ENCODE results near the gene SPRTN.

DNA sequence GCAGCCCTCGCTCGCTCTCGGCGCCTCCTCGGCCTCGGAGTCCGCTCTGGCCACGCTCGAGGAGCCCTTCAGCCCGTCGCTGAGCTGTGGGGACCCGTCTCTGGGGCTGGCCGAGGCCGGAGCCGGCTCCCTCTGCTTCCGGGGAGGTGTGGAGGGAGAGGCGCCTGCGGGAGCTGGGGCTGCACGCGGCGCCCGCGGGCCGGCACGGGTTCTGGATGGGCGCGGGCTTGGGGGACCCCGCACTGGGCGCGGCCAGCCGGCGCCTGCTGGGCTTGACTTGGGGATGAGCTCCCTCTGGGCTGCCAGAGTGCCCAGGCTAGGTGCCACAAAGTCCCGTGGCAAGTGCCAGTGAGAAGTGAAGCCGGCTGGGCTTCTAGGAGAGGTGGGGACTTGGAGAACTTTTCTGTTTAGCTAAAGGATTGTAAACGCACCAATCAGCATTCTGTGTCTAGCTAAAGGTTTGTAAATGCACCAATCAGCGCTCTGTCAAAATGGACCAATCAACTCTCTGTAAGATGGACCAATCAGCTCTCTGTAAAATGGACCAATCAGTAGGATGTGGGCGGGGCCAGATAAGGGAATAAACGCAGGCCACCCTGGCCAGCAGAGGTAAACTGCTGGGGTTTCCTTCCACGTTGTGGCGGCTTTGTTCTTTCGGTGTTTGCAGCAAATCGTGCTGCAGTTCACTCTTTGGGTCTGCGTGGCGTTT is 20.6 kb upstream of the SPRTN start:
- TF ChIP-seq, protein P1, sequence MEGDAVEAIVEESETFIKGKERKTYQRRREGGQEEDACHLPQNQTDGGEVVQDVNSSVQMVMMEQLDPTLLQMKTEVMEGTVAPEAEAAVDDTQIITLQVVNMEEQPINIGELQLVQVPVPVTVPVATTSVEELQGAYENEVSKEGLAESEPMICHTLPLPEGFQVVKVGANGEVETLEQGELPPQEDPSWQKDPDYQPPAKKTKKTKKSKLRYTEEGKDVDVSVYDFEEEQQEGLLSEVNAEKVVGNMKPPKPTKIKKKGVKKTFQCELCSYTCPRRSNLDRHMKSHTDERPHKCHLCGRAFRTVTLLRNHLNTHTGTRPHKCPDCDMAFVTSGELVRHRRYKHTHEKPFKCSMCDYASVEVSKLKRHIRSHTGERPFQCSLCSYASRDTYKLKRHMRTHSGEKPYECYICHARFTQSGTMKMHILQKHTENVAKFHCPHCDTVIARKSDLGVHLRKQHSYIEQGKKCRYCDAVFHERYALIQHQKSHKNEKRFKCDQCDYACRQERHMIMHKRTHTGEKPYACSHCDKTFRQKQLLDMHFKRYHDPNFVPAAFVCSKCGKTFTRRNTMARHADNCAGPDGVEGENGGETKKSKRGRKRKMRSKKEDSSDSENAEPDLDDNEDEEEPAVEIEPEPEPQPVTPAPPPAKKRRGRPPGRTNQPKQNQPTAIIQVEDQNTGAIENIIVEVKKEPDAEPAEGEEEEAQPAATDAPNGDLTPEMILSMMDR (IDR thresholded peaks at IDR 0.05): no peak
- TF ChIP-seq POLR2A (IDR thresholded peaks at IDR 0.05): no peak

Data from right lobe of liver (tissue), 4 donors.